Measurements from ENCODE around the gene PPP1R14C. TPM values are rescaled to one million over a fixed set of nuclear protein-coding genes. Genes with fewer than 3 reads are reported as not detected.

The PPP1R14C gene
- total RNA-seq, 1 experiment from 2014 or later, result 12.1 TPM

GRCh38 chr6:150230164-150230561 is 87.3 kb downstream of the PPP1R14C start:
- no TSS peak for BruUV-seq (replicated peaks)
- H3K9me3 ChIP-seq (ENCODE audit: insufficient read depth, low read depth), result 0 out of 2 replicates have a peak, but pooled peaks cover 7% of the 10 kb centered on the region
- no peaks in the 10 kb centered on the region for H3K4me1 ChIP-seq (replicated peaks; ENCODE audit: insufficient read depth)
- no peaks in the 10 kb centered on the region for H3K79me2 ChIP-seq (ENCODE audit: low read depth)
- H4K20me1 ChIP-seq (ENCODE audit: insufficient read depth), result no peaks in the 10 kb centered on the region
- ChIA-PET POLR2A (ENCODE audit: unreplicated experiment) (no interaction called here), CTCF (no interaction called here)
- no peak overlapping the region for H2AFZ ChIP-seq
- H3F3A ChIP-seq (ENCODE audit: insufficient read depth, low read depth), result no peaks in the 10 kb centered on the region
- H3K27ac ChIP-seq, result no peak overlapping the region
- no peak for DNase-seq
- H3K4me3 ChIP-seq, result no peak overlapping the region
- intact Hi-C loops (cut with micrococcal nuclease; ENCODE audit: unreplicated experiment), result no loop called here
- H3K27me3 ChIP-seq (ENCODE audit: insufficient read depth, low read depth), result no peaks in the 10 kb centered on the region
- no peaks in the 10 kb centered on the region for H3K9me2 ChIP-seq (ENCODE audit: insufficient read depth)
- no peak overlapping the region for H3K4me2 ChIP-seq
- TF ChIP-seq, protein P1, sequence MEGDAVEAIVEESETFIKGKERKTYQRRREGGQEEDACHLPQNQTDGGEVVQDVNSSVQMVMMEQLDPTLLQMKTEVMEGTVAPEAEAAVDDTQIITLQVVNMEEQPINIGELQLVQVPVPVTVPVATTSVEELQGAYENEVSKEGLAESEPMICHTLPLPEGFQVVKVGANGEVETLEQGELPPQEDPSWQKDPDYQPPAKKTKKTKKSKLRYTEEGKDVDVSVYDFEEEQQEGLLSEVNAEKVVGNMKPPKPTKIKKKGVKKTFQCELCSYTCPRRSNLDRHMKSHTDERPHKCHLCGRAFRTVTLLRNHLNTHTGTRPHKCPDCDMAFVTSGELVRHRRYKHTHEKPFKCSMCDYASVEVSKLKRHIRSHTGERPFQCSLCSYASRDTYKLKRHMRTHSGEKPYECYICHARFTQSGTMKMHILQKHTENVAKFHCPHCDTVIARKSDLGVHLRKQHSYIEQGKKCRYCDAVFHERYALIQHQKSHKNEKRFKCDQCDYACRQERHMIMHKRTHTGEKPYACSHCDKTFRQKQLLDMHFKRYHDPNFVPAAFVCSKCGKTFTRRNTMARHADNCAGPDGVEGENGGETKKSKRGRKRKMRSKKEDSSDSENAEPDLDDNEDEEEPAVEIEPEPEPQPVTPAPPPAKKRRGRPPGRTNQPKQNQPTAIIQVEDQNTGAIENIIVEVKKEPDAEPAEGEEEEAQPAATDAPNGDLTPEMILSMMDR (conservative IDR thresholded peaks at IDR 0.05), result no peak
- TF ChIP-seq EZH2 (IDR thresholded peaks at IDR 0.05; ENCODE audit: low read depth), result no peak
- no peaks in the 10 kb centered on the region for H3K36me3 ChIP-seq (ENCODE audit: low read depth)

DNA sequence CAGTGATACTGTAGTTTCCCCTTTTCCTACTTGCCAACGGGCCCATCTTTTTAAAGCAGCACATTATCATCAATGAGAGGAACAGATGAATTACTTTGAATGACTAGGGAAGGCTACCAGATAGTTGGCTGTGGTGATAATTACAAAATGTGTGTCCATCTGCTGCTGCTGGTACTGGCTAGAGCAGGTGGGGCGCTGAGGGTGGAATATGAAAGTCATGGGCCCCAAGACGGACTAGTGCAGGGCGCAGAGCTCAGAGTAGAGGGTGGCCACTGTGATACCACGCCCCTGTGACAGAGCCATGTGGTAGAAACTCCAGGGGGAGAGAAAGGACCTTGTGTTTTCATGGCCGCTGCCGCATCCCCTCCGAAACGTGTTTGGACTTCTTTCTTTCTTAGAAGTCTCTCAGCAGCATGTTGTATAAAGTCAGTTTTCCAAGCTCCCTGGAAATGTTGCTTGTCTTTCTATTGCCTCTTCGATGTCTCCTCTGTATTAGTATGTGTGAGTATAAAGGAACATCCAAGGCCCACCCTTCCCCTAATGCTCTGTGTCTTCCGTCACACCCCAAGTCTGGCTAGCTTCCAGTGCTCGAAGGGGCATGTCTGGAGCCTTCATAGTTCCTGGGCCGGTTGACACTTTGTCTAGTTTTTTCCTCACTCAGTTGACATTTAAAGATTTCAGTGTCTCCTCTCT is 88.1 kb downstream of the PPP1R14C start:
- POLR2A ChIA-PET (ENCODE audit: unreplicated experiment), result no interaction called here

DNA sequence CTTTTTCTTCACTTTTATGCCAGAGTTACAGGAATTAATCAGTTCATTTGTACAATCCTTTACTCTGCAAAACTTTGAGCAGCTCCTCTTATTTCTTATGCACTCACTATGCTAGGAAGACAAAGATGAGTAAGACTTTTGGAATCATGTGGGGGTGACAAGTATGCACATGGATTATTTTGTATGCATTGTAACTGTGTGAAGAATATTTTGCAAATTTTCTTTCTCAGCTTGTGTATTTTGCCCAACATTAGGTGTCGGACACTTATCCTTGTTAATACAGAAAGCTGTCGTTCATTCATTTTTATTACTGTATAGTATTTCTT is 88.6 kb downstream of the PPP1R14C start:
- no peak overlapping the region for H2AFZ ChIP-seq
- DNase-seq, result no peak
- ChIA-PET POLR2A (ENCODE audit: unreplicated experiment) (no interaction called here), CTCF (no interaction called here)
- H3K9me3 ChIP-seq (ENCODE audit: insufficient read depth, low read depth), result 0 out of 2 replicates have a peak, but pooled peaks cover 7% of the 10 kb centered on the region
- H3K4me1 ChIP-seq (replicated peaks; ENCODE audit: insufficient read depth), result no peaks in the 10 kb centered on the region
- H3K36me3 ChIP-seq (ENCODE audit: low read depth), result no peaks in the 10 kb centered on the region
- no peaks in the 10 kb centered on the region for H3K79me2 ChIP-seq (ENCODE audit: low read depth)
- no peaks in the 10 kb centered on the region for H3K27me3 ChIP-seq (ENCODE audit: insufficient read depth, low read depth)
- no peak overlapping the region for H3K27ac ChIP-seq
- no peaks in the 10 kb centered on the region for H3F3A ChIP-seq (ENCODE audit: insufficient read depth, low read depth)
- H4K20me1 ChIP-seq (ENCODE audit: insufficient read depth), result no peaks in the 10 kb centered on the region
- no peaks in the 10 kb centered on the region for H3K9me2 ChIP-seq (ENCODE audit: insufficient read depth)
- TF ChIP-seq, protein P1 (conservative IDR thresholded peaks at IDR 0.05), result no peak
- TF ChIP-seq EZH2 (IDR thresholded peaks at IDR 0.05; ENCODE audit: low read depth), result no peak
- H3K4me2 ChIP-seq, result no peak overlapping the region
- intact Hi-C loops (cut with micrococcal nuclease; ENCODE audit: unreplicated experiment), result no loop called here
- H3K4me3 ChIP-seq, result no peak overlapping the region
- no TSS peak for BruUV-seq (replicated peaks)

More for the DNA sequence above, 88.1 kb downstream of the PPP1R14C start:
- Histone ChIP-seq H3K9me3 (ENCODE audit: insufficient read depth, low read depth) (0 out of 2 replicates have a peak, but pooled peaks cover 7% of the 10 kb centered on the region), H3K27ac (no peak overlapping the region), H3K4me1 (replicated peaks; ENCODE audit: insufficient read depth) (no peaks in the 10 kb centered on the region), H3K79me2 (ENCODE audit: low read depth) (no peaks in the 10 kb centered on the region), H3K27me3 (ENCODE audit: insufficient read depth, low read depth) (no peaks in the 10 kb centered on the region), H3K4me2 (no peak overlapping the region), H3K9me2 (ENCODE audit: insufficient read depth) (no peaks in the 10 kb centered on the region), H3F3A (ENCODE audit: insufficient read depth, low read depth) (no peaks in the 10 kb centered on the region), H4K20me1 (ENCODE audit: insufficient read depth) (no peaks in the 10 kb centered on the region), H2AFZ (no peak overlapping the region), H3K4me3 (no peak overlapping the region), H3K36me3 (ENCODE audit: low read depth) (no peaks in the 10 kb centered on the region)
- no TSS peak for BruUV-seq (replicated peaks)
- CTCF ChIA-PET, result no interaction called here
- TF ChIP-seq, protein P1 (conservative IDR thresholded peaks at IDR 0.05), result no peak
- no peak for TF ChIP-seq EZH2 (IDR thresholded peaks at IDR 0.05; ENCODE audit: low read depth)
- intact Hi-C loops (cut with micrococcal nuclease; ENCODE audit: unreplicated experiment), result no loop called here
- no peak for DNase-seq

All from PC-9 (cell line).